Large intestine (tissue), 3 donors: ENCODE measurements around the gene SMO. TPM values are rescaled to one million over a fixed set of nuclear protein-coding genes. Genes with fewer than 3 reads are reported as not detected.
"Not testable (repeated sequence)": the region's sequence is repeated elsewhere in the genome, so short reads cannot be mapped to it uniquely, and the experiment has no call there.

ENCODE experiments used
- DNase-seq, 2 donors: peaks; one replicate each; pipeline versions ENCODE4 v3.0.0 to v3.0.0-alpha.2; 2013
- H3K27ac ChIP-seq: one replicate; pipeline ENCODE4 v1.5.1; 2013; ENCODE audit warnings: low read length
- H3K27me3 ChIP-seq: 2 replicates; pipeline ENCODE4 v1.6.1; 2013; ENCODE audit warnings: low read length; ENCODE audit not compliant: control insufficient read depth, insufficient read depth
- H3K36me3 ChIP-seq: 2 replicates; pipeline ENCODE4 v1.6.1; 2013; ENCODE audit warnings: low read length; ENCODE audit not compliant: control insufficient read depth, insufficient read depth
- H3K4me1 ChIP-seq: one replicate; pipeline ENCODE4 v1.6.1; 2013; ENCODE audit warnings: low read length; ENCODE audit not compliant: control insufficient read depth, insufficient read depth
- H3K4me3 ChIP-seq: one replicate; pipeline ENCODE4 v1.5.1; 2013; ENCODE audit warnings: low read length
- H3K9me3 ChIP-seq: one replicate; pipeline ENCODE4 v1.6.1; 2013; ENCODE audit warnings: mild to moderate bottlenecking, low read depth, low read length, moderate library complexity; ENCODE audit not compliant: control insufficient read depth
- WGBS: methylation state at CpG from one replicate; pipeline ENCODE4 v1.1.5; 2013; ENCODE audit warnings: low lambda C conversion rate; ENCODE audit not compliant: insufficient coverage; 5-methylcytosine and 5-hydroxymethylcytosine counted together
- polyA plus RNA-seq: library from polyadenylated mRNA; unstranded; fragments of 120-200 nt; gene quantifications from one replicate; pipeline ENCODE4 v1.2.1, GENCODE V29; 2013

The SMO gene
- polyA plus RNA-seq, 1 donor: 23.6 TPM

- H3K4me3 ChIP-seq: peak overlapping the region; percentile 49
- H3K27me3 ChIP-seq: no peaks in the 10 kb centered on the region
- H3K36me3 ChIP-seq: peaks cover 2% of the 10 kb centered on the region
- 58% methylated on average over 2 of the region's 16 CpGs for WGBS
- DNase-seq: no peak
- peaks cover 5% of the 10 kb centered on the region for H3K4me1 ChIP-seq
- no peaks in the 10 kb centered on the region for H3K9me3 ChIP-seq
- H3K27ac ChIP-seq: peak overlapping the region; percentile 43
Observed at GRCh38 chr7:129169686-129170440, 18.6 kb upstream of the SMO start.

GRCh38 chr7:129170441-129171021 lies 17.9 kb upstream of the SMO start:
- DNase-seq: no peak
- no CpG with 5 or more reads among the region's 11 CpGs for WGBS

GRCh38 chr7:129173861-129174260 lies 14.6 kb upstream of the SMO start:
- H3K36me3 ChIP-seq, H3K4me1 ChIP-seq, H3K27ac ChIP-seq, DNase-seq, H3K4me3 ChIP-seq, H3K9me3 ChIP-seq, H3K27me3 ChIP-seq: not testable (repeated sequence)
- 60% methylated on average over 1 of the region's 7 CpGs for WGBS

More at GRCh38 chr7:129170441-129171021, 17.9 kb upstream of the SMO start:
- Histone ChIP-seq H3K4me1 (peaks cover 5% of the 10 kb centered on the region), H3K27me3 (no peaks in the 10 kb centered on the region), H3K27ac (no peak overlapping the region), H3K36me3 (no peaks in the 10 kb centered on the region), H3K9me3 (no peaks in the 10 kb centered on the region), H3K4me3 (no peak overlapping the region)

DNA sequence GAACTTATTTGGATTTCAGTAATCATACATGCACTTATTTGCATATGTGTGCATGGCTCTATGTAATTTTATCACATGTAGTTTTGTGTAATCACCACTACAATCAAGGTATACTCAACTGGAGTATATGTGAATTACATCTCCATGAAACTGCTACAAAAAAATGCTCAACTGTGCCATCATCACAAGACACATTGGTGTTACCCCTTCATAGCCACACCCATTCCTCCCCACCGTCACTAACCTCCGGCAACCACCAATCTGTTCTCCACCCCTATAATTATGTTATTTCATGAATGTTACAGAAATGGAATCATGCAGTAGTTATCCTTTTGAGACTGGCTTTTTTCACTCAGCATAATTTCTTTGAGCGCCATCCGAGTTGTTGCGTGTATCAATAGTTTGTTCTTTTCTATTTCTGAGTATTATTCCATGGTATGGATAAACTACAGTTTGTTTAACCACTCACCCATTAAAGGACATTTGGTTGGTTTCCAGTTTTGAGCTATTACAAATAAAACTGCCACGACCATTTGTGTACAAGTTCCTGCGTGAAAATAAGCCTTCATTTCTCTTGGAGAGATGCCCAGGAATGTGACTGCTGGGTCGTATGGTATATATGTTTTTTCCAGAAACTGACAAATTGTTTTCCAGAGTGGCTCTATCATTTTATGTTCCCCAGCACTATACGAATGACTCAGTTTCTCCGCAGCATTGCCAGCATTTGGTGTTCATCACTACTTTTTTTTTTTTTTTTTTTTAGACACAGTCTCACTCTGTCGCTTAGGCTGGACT lies 11.3 kb upstream of the SMO start:
- WGBS: 77% methylated on average over 3 of the region's 11 CpGs
- Histone ChIP-seq H3K9me3 (no peaks in the 10 kb centered on the region), H3K36me3 (no peaks in the 10 kb centered on the region), H3K4me3 (no peak overlapping the region), H3K27me3 (no peaks in the 10 kb centered on the region), H3K4me1 (no peaks in the 10 kb centered on the region), H3K27ac (no peak overlapping the region)
- DNase-seq: no peak

DNA sequence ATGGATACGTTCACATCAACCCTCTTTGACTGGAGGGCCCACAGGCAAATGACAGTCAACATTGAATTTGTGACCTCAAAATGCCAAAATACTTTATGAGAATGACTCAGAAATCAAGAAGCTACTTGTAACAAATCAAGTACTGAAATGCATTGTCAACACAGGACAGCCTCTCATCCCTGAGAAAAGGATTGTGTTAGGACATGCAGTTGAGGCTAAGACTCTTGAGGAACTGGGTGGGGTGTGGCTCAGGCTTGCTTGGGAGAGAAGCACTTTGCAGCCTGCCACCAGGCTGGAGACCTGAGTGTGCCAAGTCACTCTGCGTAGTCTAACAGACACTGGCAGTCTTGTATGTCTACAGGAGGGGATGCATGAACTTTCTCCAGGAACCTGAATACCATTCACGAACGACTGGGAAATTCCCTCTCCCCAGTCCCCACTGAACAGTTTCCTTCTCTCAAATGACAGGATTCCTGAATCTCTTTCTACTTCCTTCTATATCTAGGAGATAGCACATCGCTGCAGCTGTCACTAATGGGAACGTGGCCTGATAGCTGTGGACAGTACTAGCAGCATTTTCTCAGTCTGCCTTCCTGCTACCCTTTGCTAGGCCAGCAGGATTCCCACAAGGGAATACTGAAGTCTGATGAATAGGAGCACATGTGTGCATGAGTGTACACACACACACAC lies 3.3 kb upstream of the SMO start:
- H3K36me3 ChIP-seq: no peaks in the 10 kb centered on the region
- 40% methylated on average over 1 of the region's 6 CpGs for WGBS
- H3K27me3 ChIP-seq: peaks cover 3% of the 10 kb centered on the region
- no peaks in the 10 kb centered on the region for H3K9me3 ChIP-seq
- H3K4me3 ChIP-seq: no peak overlapping the region
- H3K27ac ChIP-seq: no peak overlapping the region
- DNase-seq: no peak
- H3K4me1 ChIP-seq: peaks cover 4% of the 10 kb centered on the region

DNA sequence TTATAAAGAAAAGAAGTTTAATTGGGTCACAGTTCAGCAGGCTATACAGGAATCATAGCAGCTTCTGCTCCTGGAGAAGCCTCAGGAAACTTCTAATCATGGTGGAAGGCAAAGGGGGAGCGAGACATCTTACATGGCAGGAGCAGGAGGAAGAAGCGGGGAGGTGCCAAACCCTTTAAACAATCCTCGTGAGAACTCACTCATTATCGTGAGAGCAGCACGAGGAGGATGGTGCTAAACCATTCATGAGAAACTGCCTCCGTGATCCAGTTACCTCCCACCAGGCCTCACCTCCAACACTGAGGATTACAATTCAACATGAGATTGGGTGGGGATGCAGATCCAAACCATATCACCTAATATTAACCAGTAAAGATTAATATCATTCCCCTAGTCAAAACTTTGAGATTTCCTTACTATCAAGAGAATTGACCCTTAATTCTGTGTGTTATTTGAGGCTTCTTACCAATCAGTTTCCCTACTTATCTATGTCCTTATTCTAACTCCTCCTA lies 1.6 kb upstream of the SMO start:
- WGBS: no CpG with 5 or more reads among the region's 6 CpGs
- Histone ChIP-seq H3K27me3 (peaks cover 4% of the 10 kb centered on the region), H3K9me3 (no peaks in the 10 kb centered on the region), H3K36me3 (no peaks in the 10 kb centered on the region), H3K27ac (no peak overlapping the region), H3K4me3 (no peak overlapping the region), H3K4me1 (peaks cover 4% of the 10 kb centered on the region)
- no peak for DNase-seq

- Histone ChIP-seq H3K4me1 (peaks cover 4% of the 10 kb centered on the region), H3K9me3 (no peaks in the 10 kb centered on the region), H3K36me3 (peaks cover under 1% of the 10 kb centered on the region), H3K27me3 (peaks cover 4% of the 10 kb centered on the region), H3K4me3 (peak overlapping the region; percentile 55), H3K27ac (peak overlapping the region; percentile 20)
- WGBS: no CpG with 5 or more reads among the region's 14 CpGs
- DNase-seq: no peak
Observed at GRCh38 chr7:129187681-129188371, 607 bp upstream of the SMO start.

DNA sequence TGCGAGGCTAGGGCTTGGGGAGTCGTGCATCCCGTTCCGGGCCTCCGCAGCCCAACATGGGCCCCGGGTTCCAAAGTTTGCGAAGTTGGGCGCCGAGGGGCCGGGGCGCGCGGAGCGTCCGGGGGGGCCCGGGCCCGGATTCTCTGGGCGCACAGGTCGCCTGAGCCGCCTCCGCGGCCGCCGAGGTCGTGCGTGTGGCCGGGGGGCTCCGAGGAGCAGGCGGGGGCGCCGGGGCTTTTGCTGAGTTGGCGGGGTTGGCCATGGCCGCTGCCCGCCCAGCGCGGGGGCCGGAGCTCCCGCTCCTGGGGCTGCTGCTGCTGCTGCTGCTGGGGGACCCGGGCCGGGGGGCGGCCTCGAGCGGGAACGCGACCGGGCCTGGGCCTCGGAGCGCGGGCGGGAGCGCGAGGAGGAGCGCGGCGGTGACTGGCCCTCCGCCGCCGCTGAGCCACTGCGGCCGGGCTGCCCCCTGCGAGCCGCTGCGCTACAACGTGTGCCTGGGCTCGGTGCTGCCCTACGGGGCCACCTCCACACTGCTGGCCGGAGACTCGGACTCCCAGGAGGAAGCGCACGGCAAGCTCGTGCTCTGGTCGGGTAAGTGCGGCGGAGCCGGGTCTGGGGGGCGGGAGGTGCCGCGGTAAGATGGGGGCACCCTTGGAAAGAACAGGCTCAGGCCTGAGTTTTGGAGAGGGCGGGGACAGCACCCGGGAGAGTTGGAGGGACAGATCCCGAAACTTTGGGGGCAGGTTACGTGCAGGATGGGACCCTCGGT lies 643 bp downstream of the SMO start:
- Histone ChIP-seq H3K4me3 (peak overlapping the region; percentile 69), H3K4me1 (peaks cover 4% of the 10 kb centered on the region), H3K27me3 (peaks cover 4% of the 10 kb centered on the region), H3K27ac (no peak overlapping the region), H3K36me3 (peaks cover 3% of the 10 kb centered on the region), H3K9me3 (no peaks in the 10 kb centered on the region)
- peak in 1 of 2 donors; percentile 49 for DNase-seq
- no CpG with 5 or more reads among the region's 83 CpGs for WGBS

- Histone ChIP-seq H3K27ac (no peak overlapping the region), H3K36me3 (peaks cover 3% of the 10 kb centered on the region), H3K4me3 (peak overlapping the region; percentile 69), H3K9me3 (no peaks in the 10 kb centered on the region), H3K27me3 (peaks cover 4% of the 10 kb centered on the region), H3K4me1 (peaks cover 4% of the 10 kb centered on the region)
- WGBS: 0% methylated on average over 1 of the region's 13 CpGs
- no peak for DNase-seq
Observed at GRCh38 chr7:129189661-129190310, 1.4 kb downstream of the SMO start.
